Skeletal muscle satellite cell (primary cell): ENCODE data around the gene NR2F2.

ENCODE experiments used
- H3K27me3 ChIP-seq: 2 replicates; pipeline ENCODE4 v1.7.0; 2013; ENCODE audit warnings: low read length; ENCODE audit not compliant: control insufficient read depth, insufficient read depth
- H3K36me3 ChIP-seq: 2 replicates; pipeline ENCODE4 v1.7.0; 2013; ENCODE audit warnings: mild to moderate bottlenecking, control low read depth, low read length; ENCODE audit not compliant: insufficient read depth
- H3K4me1 ChIP-seq: 2 replicates; pipeline ENCODE4 v1.7.0; 2013; ENCODE audit warnings: low read length; ENCODE audit not compliant: control insufficient read depth, insufficient read depth
- H3K4me2 ChIP-seq: 2 replicates; pipeline ENCODE4 v1.7.0; 2013; ENCODE audit warnings: mild to moderate bottlenecking, low read length
- H3K4me3 ChIP-seq: 2 replicates; pipeline ENCODE4 v1.7.0; 2013; ENCODE audit warnings: low read length
- H3K9ac ChIP-seq: 2 replicates; pipeline ENCODE4 v1.7.0; 2013; ENCODE audit warnings: mild to moderate bottlenecking, low read depth, low read length, moderate library complexity
- H3K9me3 ChIP-seq: replicated peaks from 2 replicates; pipeline ENCODE4 v1.7.0; 2013; ENCODE audit warnings: mild to moderate bottlenecking, control low read depth, low read length

NR2F2 gene

GRCh38 chr15:96320703-96321638 is 9.5 kb upstream of the NR2F2 start:
- no peaks in the 10 kb centered on the region for H3K9me3 ChIP-seq
- H3K4me3 ChIP-seq, result peak overlapping the region; percentile 59
- H3K36me3 ChIP-seq, result no peaks in the 10 kb centered on the region
- peak overlapping the region; percentile 87 for H3K4me2 ChIP-seq
- no peaks in the 10 kb centered on the region for H3K27me3 ChIP-seq
- H3K4me1 ChIP-seq, result peaks cover 28% of the 10 kb centered on the region
- H3K9ac ChIP-seq, result peak overlapping the region; percentile 68

- H3K27me3 ChIP-seq, result no peaks in the 10 kb centered on the region
- H3K36me3 ChIP-seq, result no peaks in the 10 kb centered on the region
- H3K4me3 ChIP-seq, result peak overlapping the region; percentile 59
- H3K4me2 ChIP-seq, result peak overlapping the region; percentile 87
- no peaks in the 10 kb centered on the region for H3K9me3 ChIP-seq
- H3K9ac ChIP-seq, result peak overlapping the region; percentile 68
- H3K4me1 ChIP-seq, result peaks cover 30% of the 10 kb centered on the region
Observed at GRCh38 chr15:96321639-96322535, 8.6 kb upstream of the NR2F2 start.

GRCh38 chr15:96322536-96323318 is 7.8 kb upstream of the NR2F2 start:
- Histone ChIP-seq H3K9me3 (no peaks in the 10 kb centered on the region), H3K9ac (peak overlapping the region; percentile 68), H3K4me3 (peak overlapping the region; percentile 59), H3K4me2 (peak overlapping the region; percentile 87), H3K4me1 (peaks cover 35% of the 10 kb centered on the region), H3K27me3 (no peaks in the 10 kb centered on the region), H3K36me3 (no peaks in the 10 kb centered on the region)

- H3K9ac ChIP-seq, result no peak overlapping the region
- H3K36me3 ChIP-seq, result no peaks in the 10 kb centered on the region
- no peak overlapping the region for H3K4me2 ChIP-seq
- H3K4me3 ChIP-seq, result no peak overlapping the region
- peaks cover 43% of the 10 kb centered on the region for H3K4me1 ChIP-seq
- no peaks in the 10 kb centered on the region for H3K9me3 ChIP-seq
- no peaks in the 10 kb centered on the region for H3K27me3 ChIP-seq
Observed at GRCh38 chr15:96323319-96324145, 7.0 kb upstream of the NR2F2 start.

- Histone ChIP-seq H3K4me1 (peaks cover 49% of the 10 kb centered on the region), H3K4me2 (peak overlapping the region; percentile 83), H3K27me3 (no peaks in the 10 kb centered on the region), H3K4me3 (no peak overlapping the region), H3K9ac (no peak overlapping the region), H3K36me3 (no peaks in the 10 kb centered on the region), H3K9me3 (no peaks in the 10 kb centered on the region)
Observed at GRCh38 chr15:96324192-96324895, 6.2 kb upstream of the NR2F2 start.

GRCh38 chr15:96324940-96325540 is 5.5 kb upstream of the NR2F2 start:
- peak overlapping the region; percentile 83 for H3K4me2 ChIP-seq
- H3K36me3 ChIP-seq, result no peaks in the 10 kb centered on the region
- peak overlapping the region; percentile 82 for H3K4me3 ChIP-seq
- H3K9me3 ChIP-seq, result no peaks in the 10 kb centered on the region
- H3K9ac ChIP-seq, result peak overlapping the region; percentile 94
- H3K4me1 ChIP-seq, result peaks cover 54% of the 10 kb centered on the region
- no peaks in the 10 kb centered on the region for H3K27me3 ChIP-seq

GRCh38 chr15:96325541-96326327 is 4.8 kb upstream of the NR2F2 start:
- Histone ChIP-seq H3K27me3 (no peaks in the 10 kb centered on the region), H3K4me3 (peak overlapping the region; percentile 82), H3K4me1 (peaks cover 54% of the 10 kb centered on the region), H3K9ac (peak overlapping the region; percentile 94), H3K9me3 (no peaks in the 10 kb centered on the region), H3K36me3 (no peaks in the 10 kb centered on the region), H3K4me2 (peak overlapping the region; percentile 83)

GRCh38 chr15:96326328-96327154 is 4.0 kb upstream of the NR2F2 start:
- Histone ChIP-seq H3K9me3 (no peaks in the 10 kb centered on the region), H3K4me3 (peak overlapping the region; percentile 82), H3K4me2 (peak overlapping the region; percentile 83), H3K36me3 (no peaks in the 10 kb centered on the region), H3K4me1 (peaks cover 52% of the 10 kb centered on the region), H3K9ac (peak overlapping the region; percentile 94), H3K27me3 (no peaks in the 10 kb centered on the region)
